ENCODE data around the gene PDIA5. TPM values are rescaled to one million over a fixed set of nuclear protein-coding genes. Genes with fewer than 3 reads are reported as not detected.

The PDIA5 gene
- 10 to 100 TPM; 10.1 to 13.5 TPM for total RNA-seq

DNA sequence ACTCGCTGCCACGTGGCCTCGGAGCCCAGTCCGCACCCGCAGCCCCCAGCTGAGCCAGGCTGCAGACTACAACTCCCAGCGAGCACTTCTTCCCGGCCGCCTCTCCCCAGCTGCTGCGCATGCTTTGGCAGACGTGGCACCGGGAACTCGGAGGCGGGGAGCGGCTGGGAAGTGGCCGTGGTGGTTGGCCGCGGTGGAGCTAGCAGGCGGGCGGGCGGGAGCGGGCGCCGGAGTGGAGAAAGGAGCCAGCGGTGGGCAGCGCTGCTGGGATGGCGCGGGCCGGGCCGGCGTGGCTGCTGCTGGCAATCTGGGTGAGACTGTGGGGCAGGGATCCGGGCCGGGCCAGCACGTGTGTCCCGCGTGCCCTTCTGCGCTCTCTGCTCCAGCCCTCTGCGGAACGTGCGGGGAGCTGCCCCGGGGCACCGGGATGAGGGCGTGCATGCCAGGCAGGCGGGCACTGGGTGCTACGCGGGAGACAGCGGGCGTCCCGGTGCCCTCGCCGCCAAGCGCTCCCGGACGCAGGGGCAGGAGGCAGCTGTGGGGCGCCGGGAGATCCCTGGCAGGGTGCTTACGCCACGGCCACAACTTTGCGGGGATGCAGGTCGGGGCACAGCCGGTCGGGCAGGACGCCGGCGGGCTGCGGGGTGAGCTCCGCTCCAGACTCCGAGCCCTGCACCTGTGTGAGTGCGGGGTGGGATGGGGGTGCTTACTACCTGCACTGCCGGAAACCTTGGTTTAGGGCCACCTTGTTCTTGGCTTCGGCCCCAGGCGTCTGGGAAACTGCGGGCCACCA is at the start of gene PDIA5:
PDIA5 (plus strand) TSS at position 130 of the 793 bp plus-strand sequence; CDS start at position 270, 140 bp downstream.
- POLR2A ChIA-PET: interaction anchor here (1.0 to 1.5 kb wide), 5 partner anchors 10 to 135 kb away, joined by 3 to 6 read pairs (median 3); partner anchors contain the start of gene SEC22A
- H3K36me3 Mint-ChIP-seq (ENCODE audit: low read depth): no peaks in the 10 kb centered on the region
- H3K27ac Mint-ChIP-seq: no peak within 1 kb of the TSS
- H3K4me1 Mint-ChIP-seq: peaks cover 38% of the 10 kb centered on the region
- DNase-seq: peak; percentile 67
- no peaks in the 10 kb centered on the region for H3K9me3 Mint-ChIP-seq
- H3K4me3 Mint-ChIP-seq: peak within 1 kb of the TSS; percentile 64
- peaks cover 14% of the 10 kb centered on the region for H3K27me3 Mint-ChIP-seq
- CTCF ChIA-PET: interaction anchor here (0.6 to 1.2 kb wide), 3 partner anchors 11 to 296 kb away, joined by 3 to 5 read pairs (median 3); no protein-coding TSS in a partner anchor

- H3K4me3 Mint-ChIP-seq: no peak overlapping the region
- H3K36me3 Mint-ChIP-seq (ENCODE audit: low read depth): no peaks in the 10 kb centered on the region
- H3K27ac Mint-ChIP-seq: no peak overlapping the region
- ChIA-PET POLR2A (no interaction called here), CTCF (interaction anchor here (1.1 kb wide), 1 partner anchor 10 kb away, joined by 6 read pairs; the partner anchor contains the start of gene SEMA5B)
- DNase-seq: no peak
- no peaks in the 10 kb centered on the region for H3K4me1 Mint-ChIP-seq
- peaks cover 63% of the 10 kb centered on the region for H3K27me3 Mint-ChIP-seq
- H3K9me3 Mint-ChIP-seq: no peaks in the 10 kb centered on the region
These were observed 48.1 kb upstream of the PDIA5 start for GRCh38 chr3:123018683-123019082.

- CTCF ChIA-PET: interaction anchor here (0.5 to 1.1 kb wide), 2 partner anchors 9 to 1472 kb away, joined by 4 to 6 read pairs; partner anchors contain the start of gene SEMA5B
- Mint-ChIP-seq H3K4me1 (no peaks in the 10 kb centered on the region), H3K27me3 (peaks cover 64% of the 10 kb centered on the region), H3K4me3 (no peak overlapping the region), H3K27ac (no peak overlapping the region), H3K9me3 (no peaks in the 10 kb centered on the region), H3K36me3 (ENCODE audit: low read depth) (no peaks in the 10 kb centered on the region)
- no peak for DNase-seq
- POLR2A ChIA-PET: no interaction called here
These were observed 47.7 kb upstream of the PDIA5 start for GRCh38 chr3:123019161-123019560.

DNA sequence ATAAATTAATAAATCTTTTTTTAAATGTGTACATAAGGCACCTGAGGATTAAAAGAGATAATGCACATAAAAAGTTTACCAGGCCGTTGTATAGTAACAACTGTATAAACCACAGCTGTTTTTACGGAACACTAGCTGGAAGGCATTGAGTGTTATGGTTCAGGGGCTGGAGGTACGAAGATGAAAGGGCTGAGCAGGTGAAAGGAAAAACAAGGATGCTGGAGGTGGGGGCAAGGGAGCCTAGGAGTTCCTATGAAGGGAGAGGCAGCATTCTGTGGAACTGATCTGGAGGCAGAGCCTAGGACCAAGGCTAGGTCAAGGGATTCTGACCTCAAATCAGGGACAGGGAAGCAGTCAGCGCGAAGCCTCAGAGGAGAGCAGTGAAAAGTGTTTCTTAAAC is 47.2 kb upstream of the PDIA5 start:
- no peak for DNase-seq
- H3K4me1 Mint-ChIP-seq: no peaks in the 10 kb centered on the region
- H3K27me3 Mint-ChIP-seq: peaks cover 65% of the 10 kb centered on the region
- CTCF ChIA-PET: interaction anchor here (0.5 to 1.1 kb wide), 2 partner anchors 9 to 1473 kb away, joined by 4 to 6 read pairs; partner anchors contain the start of gene SEMA5B
- POLR2A ChIA-PET: no interaction called here
- H3K9me3 Mint-ChIP-seq: no peaks in the 10 kb centered on the region
- no peak overlapping the region for H3K4me3 Mint-ChIP-seq
- no peak overlapping the region for H3K27ac Mint-ChIP-seq
- H3K36me3 Mint-ChIP-seq (ENCODE audit: low read depth): no peaks in the 10 kb centered on the region

- DNase-seq: no peak
- Mint-ChIP-seq H3K27ac (no peak overlapping the region), H3K27me3 (peaks cover 69% of the 10 kb centered on the region), H3K36me3 (ENCODE audit: low read depth) (no peaks in the 10 kb centered on the region), H3K9me3 (no peaks in the 10 kb centered on the region), H3K4me3 (no peak overlapping the region), H3K4me1 (peaks cover under 1% of the 10 kb centered on the region)
- ChIA-PET CTCF (interaction anchor here (1.2 kb wide), 1 partner anchor 11 kb away, joined by 4 read pairs; no protein-coding TSS in a partner anchor), POLR2A (no interaction called here)
These were observed 46.1 kb upstream of the PDIA5 start for GRCh38 chr3:123020709-123021108.

DNA sequence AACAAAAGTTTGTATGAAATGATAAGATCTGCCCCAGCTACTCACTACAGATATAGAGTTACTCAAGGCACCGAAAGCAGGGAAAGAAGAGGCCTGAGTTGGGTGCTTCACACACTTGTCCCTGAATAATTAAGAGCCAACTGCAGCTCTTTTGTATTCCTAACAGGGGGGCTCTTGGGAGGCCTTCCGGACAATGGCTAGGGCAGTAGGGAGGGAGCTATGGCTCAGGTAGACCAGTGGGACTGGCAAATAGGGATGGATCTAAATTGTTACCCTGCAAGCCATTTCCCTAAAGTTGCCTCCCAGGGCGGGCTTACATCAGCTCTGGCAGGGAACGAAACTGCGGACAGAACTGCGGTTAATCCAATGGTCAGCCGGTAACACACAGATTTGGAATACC is 45.4 kb upstream of the PDIA5 start:
- DNase-seq: no peak
- Mint-ChIP-seq H3K27ac (no peak overlapping the region), H3K4me1 (peaks cover 4% of the 10 kb centered on the region), H3K27me3 (peaks cover 74% of the 10 kb centered on the region), H3K9me3 (no peaks in the 10 kb centered on the region), H3K36me3 (ENCODE audit: low read depth) (no peaks in the 10 kb centered on the region), H3K4me3 (no peak overlapping the region)
- ChIA-PET POLR2A (no interaction called here), CTCF (no interaction called here)

GRCh38 chr3:123021996-123022510 is 44.8 kb upstream of the PDIA5 start:
- Mint-ChIP-seq H3K4me3 (no peak overlapping the region), H3K9me3 (no peaks in the 10 kb centered on the region), H3K4me1 (peaks cover 9% of the 10 kb centered on the region), H3K27ac (no peak overlapping the region), H3K36me3 (ENCODE audit: low read depth) (no peaks in the 10 kb centered on the region), H3K27me3 (peaks cover 80% of the 10 kb centered on the region)
- CTCF ChIA-PET: no interaction called here
- POLR2A ChIA-PET: no interaction called here
- no peak for DNase-seq

DNA sequence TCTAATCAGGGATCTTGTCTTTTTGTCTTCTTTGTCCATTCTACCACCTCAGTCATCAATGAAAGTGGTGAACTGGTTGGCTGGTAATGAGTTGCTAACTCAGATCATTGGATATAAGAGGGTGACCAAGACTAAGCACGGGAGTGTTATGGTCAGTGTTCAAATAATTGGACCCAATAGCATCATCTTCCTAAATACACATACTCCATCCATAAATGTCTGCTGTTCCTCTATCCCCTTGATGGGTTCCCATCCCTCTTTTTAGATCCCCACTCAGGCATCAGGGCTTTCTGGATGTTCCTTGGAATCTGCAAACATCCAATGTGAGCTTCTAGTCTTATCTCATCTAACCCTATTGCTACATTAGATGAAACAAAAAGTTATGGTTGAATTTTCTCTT is 42.8 kb upstream of the PDIA5 start:
- CTCF ChIA-PET: interaction anchor here (2.3 kb wide), 1 partner anchor 269 kb away, joined by 9 read pairs; no protein-coding TSS in a partner anchor

DNA sequence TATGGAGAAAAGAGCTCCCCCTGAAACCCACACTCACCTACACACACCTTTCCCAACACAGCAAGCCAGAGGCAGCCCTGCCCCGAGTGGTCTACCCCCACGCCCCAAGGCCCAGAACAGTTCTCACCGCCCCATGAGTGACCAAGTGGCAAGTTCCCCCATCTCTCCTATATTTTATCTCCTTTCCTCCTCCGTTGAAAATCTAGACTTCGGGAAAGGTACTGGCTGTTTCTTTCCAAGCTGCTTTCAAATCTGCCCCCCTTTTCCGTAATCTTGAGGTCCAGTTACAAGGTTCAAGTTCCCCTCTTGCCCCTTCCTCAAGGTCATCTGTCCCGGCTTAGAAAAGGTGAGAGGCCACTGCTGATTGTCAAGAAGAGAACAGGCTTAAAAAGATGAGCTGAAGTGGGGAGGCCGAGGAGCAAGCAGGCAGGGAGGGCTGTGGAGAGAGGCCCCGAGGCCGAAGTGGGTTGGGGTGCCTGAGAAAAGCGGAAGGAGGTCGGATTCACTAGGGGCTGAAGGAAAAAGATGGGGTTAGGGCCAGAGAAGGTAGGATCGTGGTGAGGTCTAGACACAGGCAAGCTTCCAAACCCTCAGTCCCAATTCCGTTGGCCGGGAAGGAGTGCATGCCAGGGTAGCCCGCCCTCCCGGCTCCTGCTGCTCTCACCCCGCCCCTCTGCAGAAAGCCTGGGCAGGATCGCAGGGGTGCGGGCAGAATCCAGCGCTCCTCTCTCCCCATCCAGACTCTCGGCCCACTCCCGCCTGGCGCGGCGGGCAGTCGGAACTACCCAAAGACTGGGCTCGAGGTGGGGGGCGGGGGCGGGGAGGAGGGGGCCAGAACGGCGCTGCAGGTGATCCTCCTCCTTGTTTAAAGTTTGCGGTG is 40.9 kb upstream of the PDIA5 start:
- peak overlapping the region; percentile 30 for H3K4me3 Mint-ChIP-seq
- no peaks in the 10 kb centered on the region for H3K9me3 Mint-ChIP-seq
- DNase-seq: no peak
- peaks cover 58% of the 10 kb centered on the region for H3K27me3 Mint-ChIP-seq
- ChIA-PET POLR2A (no interaction called here), CTCF (interaction anchor here (2.3 kb wide), 1 partner anchor 271 kb away, joined by 9 read pairs; no protein-coding TSS in a partner anchor)
- peaks cover 16% of the 10 kb centered on the region for H3K4me1 Mint-ChIP-seq
- no peaks in the 10 kb centered on the region for H3K36me3 Mint-ChIP-seq (ENCODE audit: low read depth)
- H3K27ac Mint-ChIP-seq: no peak overlapping the region

More for the DNA sequence above, 42.8 kb upstream of the PDIA5 start:
- Mint-ChIP-seq H3K36me3 (ENCODE audit: low read depth) (no peaks in the 10 kb centered on the region), H3K27ac (no peak overlapping the region), H3K4me3 (no peak overlapping the region), H3K9me3 (no peaks in the 10 kb centered on the region), H3K4me1 (peaks cover 16% of the 10 kb centered on the region), H3K27me3 (peaks cover 69% of the 10 kb centered on the region)
- POLR2A ChIA-PET: no interaction called here
- DNase-seq: no peak

- POLR2A ChIA-PET: no interaction called here
- Mint-ChIP-seq H3K9me3 (no peaks in the 10 kb centered on the region), H3K27me3 (peaks cover 51% of the 10 kb centered on the region), H3K36me3 (ENCODE audit: low read depth) (no peaks in the 10 kb centered on the region), H3K27ac (no peak overlapping the region), H3K4me3 (peak overlapping the region; percentile 3), H3K4me1 (peaks cover 16% of the 10 kb centered on the region)
- no peak for DNase-seq
- CTCF ChIA-PET: interaction anchor here (0.7 to 2.5 kb wide), 6 partner anchors 35 to 276 kb away, joined by 3 to 23 read pairs (median 4); no protein-coding TSS in a partner anchor
These were observed 40.1 kb upstream of the PDIA5 start for GRCh38 chr3:123026565-123027291.

DNA sequence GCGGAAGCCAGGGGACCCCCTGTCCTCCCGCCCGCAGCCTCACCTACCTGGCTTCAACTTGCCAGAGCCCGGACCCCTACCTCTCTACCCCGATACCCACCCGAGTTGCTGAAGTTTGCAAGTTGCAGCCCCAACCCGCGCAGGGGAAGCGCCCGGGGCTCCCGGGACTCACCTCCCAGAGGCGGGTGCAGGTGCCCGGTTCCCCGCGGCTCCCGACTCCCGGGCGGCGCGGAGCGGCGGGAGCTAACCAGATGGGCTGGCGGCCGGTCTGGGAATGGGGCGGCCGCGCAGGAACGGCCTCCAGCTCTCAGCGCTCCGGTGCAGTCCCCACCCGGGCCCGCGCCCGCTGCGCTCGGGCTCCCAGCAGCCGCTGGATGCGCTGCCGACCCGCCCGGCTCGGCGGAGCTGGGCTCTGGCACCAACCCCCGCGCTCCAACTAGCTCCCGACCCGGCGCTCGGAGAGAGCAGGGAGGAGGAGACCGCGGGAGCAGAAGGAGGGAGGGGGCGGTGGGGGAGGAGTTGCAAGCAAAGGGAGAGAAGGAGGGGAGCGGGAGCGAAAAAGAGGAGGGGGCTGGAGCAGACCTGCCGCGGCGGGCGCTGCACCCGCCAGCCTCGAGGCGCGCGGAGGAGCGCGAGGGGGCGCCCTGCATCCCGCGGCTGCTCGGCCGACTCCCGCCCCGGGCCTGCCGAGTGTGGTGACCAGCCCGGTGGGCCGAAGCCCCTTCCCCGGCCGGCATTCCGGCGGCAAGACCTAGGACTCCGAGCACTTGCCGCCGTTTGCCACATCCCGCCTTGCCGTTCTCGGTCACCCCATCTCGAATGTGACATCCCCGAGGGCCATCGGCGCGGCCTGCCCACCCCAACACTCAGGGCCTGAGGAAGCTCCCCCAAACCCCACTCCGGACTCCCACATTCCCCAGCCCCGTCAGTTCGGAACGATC is 39.3 kb upstream of the PDIA5 start, which contains the start of gene SEMA5B:
SEMA5B (minus strand) TSS at position 472 of the 941 bp plus-strand sequence. CDS start 66,500 bp downstream, outside the sequence.
- peak within 1 kb of the TSS; percentile 33 for H3K4me3 Mint-ChIP-seq
- no peak within 1 kb of the TSS for H3K27ac Mint-ChIP-seq
- POLR2A ChIA-PET: no interaction called here
- CTCF ChIA-PET: interaction anchor here (0.7 to 2.5 kb wide), 15 partner anchors 8 to 277 kb away, joined by 3 to 23 read pairs (median 4); no protein-coding TSS in a partner anchor
- peaks cover 16% of the 10 kb centered on the region for H3K4me1 Mint-ChIP-seq
- H3K36me3 Mint-ChIP-seq (ENCODE audit: low read depth): no peaks in the 10 kb centered on the region
- no peak for DNase-seq
- no peaks in the 10 kb centered on the region for H3K9me3 Mint-ChIP-seq
- H3K27me3 Mint-ChIP-seq: peaks cover 44% of the 10 kb centered on the region

Measured in activated CD4-positive, alpha-beta memory T cell treated with anti-CD3 and anti-CD28 coated beads, Interleukin-2, amount 10 ng/mL, durations not matched to agents 7 days and 5 days (primary cell).